Measurements from ENCODE around the gene STAB2.

- no peak for TF ChIP-seq EP300 (IDR thresholded peaks at IDR 0.05)
- TF ChIP-seq POLR2AphosphoS5 (IDR thresholded peaks at IDR 0.05): no peak
- TF ChIP-seq POLR2A (IDR thresholded peaks at IDR 0.05): no peak
- no peak for TF ChIP-seq CTCF (IDR thresholded peaks at IDR 0.05)
Observed at GRCh38 chr12:103798586-103798985, 211.5 kb downstream of the STAB2 start.
